HEK293 (cell line): Measurements from ENCODE around the gene SUGP2.

Experiments
- CTCF ChIA-PET: fragments of 350-600 bp; formaldehyde crosslinking; extraction: SDS; loops from one replicate; lab custom pipeline; 2021; ENCODE audit warnings: antibody characterized with exemption; lab: Yijun Ruan, JAX
- POLR2A ChIA-PET: fragments of 300-600 bp; formaldehyde crosslinking; extraction: SDS; loops from one replicate; lab custom pipeline; 2020; ENCODE audit warnings: antibody characterized with exemption, inconsistent platforms; lab: Yijun Ruan, JAX
- H3K27ac ChIP-seq: fragments of 200-500 bp; sonication (Bioruptor generic); 2 replicates; pipeline ENCODE4 v1.5.1; 2014; ENCODE audit warnings: low read depth, low read length, control low read depth, inconsistent platforms; ENCODE audit errors: extremely low read depth
- H3K36me3 ChIP-seq, 2 experiments: fragments of 200-500 bp in 1 of 2; sonication (Bioruptor generic) in 1 of 2; 1 replicate in 1 of 2; 2 replicates in 1 of 2; pipeline ENCODE4 v1.5.1; 2014 to 2017; ENCODE audit warnings: inconsistent platforms in 2 of 2, low read length in 2 of 2; ENCODE audit not compliant: control insufficient read depth in 2 of 2, insufficient read depth in 1 of 2
- H3K4me1 ChIP-seq: fragments of 200-500 bp; sonication (Bioruptor generic); 2 replicates; pipeline ENCODE4 v1.5.1; 2014; ENCODE audit warnings: mild to moderate bottlenecking, low read length, inconsistent platforms; ENCODE audit not compliant: control insufficient read depth, insufficient read depth
- H3K4me3 ChIP-seq: 2 replicates; pipeline ENCODE4 v1.5.1; 2011; ENCODE audit warnings: low read depth, mild to moderate bottlenecking, control low read depth, low read length, moderate library complexity
- H3K9me3 ChIP-seq: fragments of 200-500 bp; sonication (Bioruptor generic); 2 replicates; pipeline ENCODE4 v1.5.1; 2014; ENCODE audit warnings: low read depth, low read length, inconsistent platforms; ENCODE audit not compliant: control insufficient read depth, insufficient read depth
- GLIS1 ChIP-seq: fragments of 450-650 bp; formaldehyde crosslinking; IDR thresholded peaks from 2 replicates; pipeline ENCODE4 v1.5.1; 2016; ENCODE audit warnings: missing biosample characterization, missing genetic modification characterization
- KLF10 ChIP-seq: fragments of 450-650 bp; IDR thresholded peaks from 2 replicates; pipeline ENCODE4 v1.5.1; 2018; ENCODE audit warnings: missing biosample characterization, mild to moderate bottlenecking, missing genetic modification characterization
- PRDM1 ChIP-seq: fragments of 450-650 bp; formaldehyde crosslinking; IDR thresholded peaks from 2 replicates; pipeline ENCODE4; 2016; ENCODE audit warnings: missing biosample characterization, missing genetic modification characterization
- PRDM10 ChIP-seq: fragments of 450-650 bp; formaldehyde crosslinking; IDR thresholded peaks from 2 replicates; pipeline ENCODE4 v1.5.1; 2016; ENCODE audit warnings: missing biosample characterization, missing genetic modification characterization
- WT1 ChIP-seq: fragments of 450-650 bp; formaldehyde crosslinking; IDR thresholded peaks from 2 replicates; pipeline ENCODE4 v1.5.1; 2016; ENCODE audit warnings: missing biosample characterization, missing genetic modification characterization
- ZBTB17 ChIP-seq: fragments of 450-650 bp; formaldehyde crosslinking; IDR thresholded peaks from 2 replicates; pipeline ENCODE4 v1.5.1; 2016; ENCODE audit warnings: missing biosample characterization, missing genetic modification characterization
- ZBTB20 ChIP-seq: fragments of 450-650 bp; formaldehyde crosslinking; IDR thresholded peaks from 2 replicates; pipeline ENCODE4 v1.5.1; 2016; ENCODE audit warnings: missing biosample characterization, missing genetic modification characterization
- ZNF174 ChIP-seq: fragments of 450-650 bp; formaldehyde crosslinking; IDR thresholded peaks from 2 replicates; pipeline ENCODE4 v1.5.0; 2017; ENCODE audit warnings: missing biosample characterization, mild to moderate bottlenecking, missing genetic modification characterization
- ZNF24 ChIP-seq: fragments of 450-650 bp; formaldehyde crosslinking; IDR thresholded peaks from 2 replicates; pipeline ENCODE4 v1.5.1; 2016; ENCODE audit warnings: missing biosample characterization, missing genetic modification characterization
- ZNF292 ChIP-seq: fragments of 450-650 bp; formaldehyde crosslinking; IDR thresholded peaks from 2 replicates; pipeline ENCODE4 v1.5.1; 2016; ENCODE audit warnings: low read depth, missing biosample characterization, missing genetic modification characterization, borderline replicate concordance
- ZNF335 ChIP-seq: fragments of 450-650 bp; formaldehyde crosslinking; conservative IDR thresholded peaks from 2 replicates; pipeline ENCODE4 v1.5.1; 2016; ENCODE audit warnings: missing biosample characterization, missing genetic modification characterization
- ZNF341 ChIP-seq: fragments of 450-650 bp; formaldehyde crosslinking; IDR thresholded peaks from 2 replicates; pipeline ENCODE4; 2016; ENCODE audit warnings: low read depth, missing biosample characterization, missing genetic modification characterization
- ZNF48 ChIP-seq: fragments of 450-650 bp; formaldehyde crosslinking; IDR thresholded peaks from 2 replicates; pipeline ENCODE4 v1.5.1; 2016; ENCODE audit warnings: missing biosample characterization, missing genetic modification characterization
- ZNF596 ChIP-seq: fragments of 450-650 bp; IDR thresholded peaks from 2 replicates; pipeline ENCODE4 v1.5.0; 2018; ENCODE audit warnings: missing biosample characterization, mild to moderate bottlenecking, missing genetic modification characterization, moderate library complexity
- ZNF621 ChIP-seq: fragments of 450-650 bp; formaldehyde crosslinking; IDR thresholded peaks from 2 replicates; pipeline ENCODE4 v1.5.1; 2017; ENCODE audit warnings: missing biosample characterization, missing genetic modification characterization
- ZNF658 ChIP-seq: fragments of 450-650 bp; formaldehyde crosslinking; IDR thresholded peaks from 2 replicates; pipeline ENCODE4; 2016; ENCODE audit warnings: missing biosample characterization, missing genetic modification characterization
- ZNF677 ChIP-seq: fragments of 450-650 bp; IDR thresholded peaks from 2 replicates; pipeline ENCODE4 v1.5.0; 2018; ENCODE audit warnings: missing biosample characterization, mild to moderate bottlenecking, missing genetic modification characterization, moderate library complexity
- ZNF843 ChIP-seq: fragments of 450-650 bp; formaldehyde crosslinking; IDR thresholded peaks from 2 replicates; pipeline ENCODE4 v1.5.1; 2016; ENCODE audit warnings: missing biosample characterization, missing genetic modification characterization

Gene SUGP2

DNA sequence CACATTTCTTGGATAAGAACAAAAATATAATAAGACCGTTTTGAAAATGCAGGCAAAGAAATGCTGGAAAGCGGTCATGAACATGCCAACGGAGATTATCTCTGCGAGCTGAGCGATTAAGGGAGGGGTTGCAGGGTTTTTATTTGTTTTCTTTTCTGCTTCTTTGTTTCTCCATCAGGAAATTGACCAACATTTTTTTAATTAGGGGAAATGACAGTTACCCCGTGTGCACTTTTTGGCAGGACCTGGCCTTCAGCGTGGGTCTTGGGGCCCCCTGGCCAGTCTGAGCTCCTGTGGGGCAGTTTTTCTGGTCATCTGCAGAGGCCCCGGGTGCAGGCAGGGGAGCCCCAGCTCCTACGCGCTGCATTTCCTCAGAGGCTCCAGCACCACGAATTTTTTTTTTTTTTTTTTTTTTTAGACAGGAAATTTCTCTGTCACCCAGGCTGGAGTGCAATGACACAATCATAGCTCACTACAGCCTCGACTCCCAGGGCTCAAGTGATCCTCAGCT lies 61.0 kb downstream of the SUGP2 start:
- CTCF ChIA-PET = no interaction called here
- TF ChIP-seq ZNF292 (tag by site-specific recombination) = no peak
- peak; percentile 82 for TF ChIP-seq GLIS1 (tag by site-specific recombination)
- peak; percentile 30; the same call in 1 of the 2 replicates for TF ChIP-seq ZNF335
- no peak for TF ChIP-seq ZNF621 (tag by site-specific recombination)
- no peaks in the 10 kb centered on the region for H3K9me3 ChIP-seq
- no peak overlapping the region for H3K4me3 ChIP-seq
- H3K27ac ChIP-seq = no peak overlapping the region
- POLR2A ChIA-PET = interaction anchor here (0.5 to 0.6 kb wide), 3 partner anchors 141 to 386 kb away, joined by 3 to 5 read pairs (median 3); partner anchors contain the start of gene UPF1
- no peaks in the 10 kb centered on the region for H3K36me3 ChIP-seq
- H3K4me1 ChIP-seq = peaks cover 5% of the 10 kb centered on the region; the same call in 1 of the 2 replicates

- POLR2A ChIA-PET = no interaction called here
- Histone ChIP-seq H3K9me3 (no peaks in the 10 kb centered on the region), H3K36me3 (no peaks in the 10 kb centered on the region), H3K27ac (no peak overlapping the region), H3K4me3 (no peak overlapping the region), H3K4me1 (peaks cover 5% of the 10 kb centered on the region; the same call in 1 of the 2 replicates)
- TF ChIP-seq PRDM10 (tag by site-specific recombination) (peak; percentile 70), ZBTB20 (tag by site-specific recombination) (no peak), ZBTB17 (peak; percentile 39)
- CTCF ChIA-PET = no interaction called here
These were observed 63.2 kb downstream of the SUGP2 start for GRCh38 chr19:18969931-18970659.

- ChIA-PET CTCF (interaction anchor here (1.2 kb wide), 1 partner anchor 19 kb away, joined by 6 read pairs; no protein-coding TSS in a partner anchor), POLR2A (interaction anchor here (0.6 kb wide), 1 partner anchor 31 kb away, joined by 3 read pairs; no protein-coding TSS in a partner anchor)
- peaks cover 5% of the 10 kb centered on the region; the same call in 1 of the 2 replicates for H3K4me1 ChIP-seq
- H3K36me3 ChIP-seq = no peaks in the 10 kb centered on the region
- TF ChIP-seq ZNF677 (tag by site-specific recombination) (no peak), WT1 (tag by site-specific recombination) (0 out of 2 replicates have a peak, but pooled peaks have one; percentile 29)
- no peak overlapping the region for H3K27ac ChIP-seq
- no peak overlapping the region for H3K4me3 ChIP-seq
- H3K9me3 ChIP-seq = no peaks in the 10 kb centered on the region
These were observed 65.8 kb downstream of the SUGP2 start for GRCh38 chr19:18967358-18968146.

DNA sequence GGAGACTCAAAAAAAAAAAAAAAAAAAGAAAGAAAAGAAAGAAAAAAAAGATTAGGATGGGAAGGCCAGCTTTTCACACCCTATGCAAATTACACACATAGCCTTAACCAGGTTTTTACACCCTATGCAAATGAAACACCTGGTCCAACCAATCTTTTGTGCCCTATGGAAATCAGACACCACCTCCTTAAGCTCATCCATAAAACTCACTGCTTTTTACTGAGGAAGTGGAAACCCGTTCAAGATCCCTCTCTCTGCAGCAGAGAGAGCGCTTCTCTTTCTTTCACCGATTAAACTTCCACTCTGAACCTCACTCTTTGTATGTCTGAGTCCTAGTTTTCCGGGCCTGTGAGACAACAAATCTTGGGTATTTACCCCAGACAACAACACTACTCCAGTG lies 67.0 kb downstream of the SUGP2 start:
- H3K27ac ChIP-seq = no peak overlapping the region
- no peaks in the 10 kb centered on the region for H3K36me3 ChIP-seq
- ChIA-PET POLR2A (interaction anchor here (1.2 kb wide), 1 partner anchor 21 kb away, joined by 4 read pairs; no protein-coding TSS in a partner anchor), CTCF (interaction anchor here (0.5 to 1.6 kb wide), 3 partner anchors 26 to 1235 kb away, joined by 3 to 5 read pairs (median 3); no protein-coding TSS in a partner anchor)
- H3K4me3 ChIP-seq = no peak overlapping the region
- no peaks in the 10 kb centered on the region for H3K9me3 ChIP-seq
- H3K4me1 ChIP-seq = no peaks in the 10 kb centered on the region
- TF ChIP-seq ZNF843 = no peak
- peak; percentile 68 for TF ChIP-seq PRDM10 (tag by site-specific recombination)
- TF ChIP-seq ZNF341 (tag by site-specific recombination) = no peak
- TF ChIP-seq ZNF174 (tag by site-specific recombination) = no peak
- no peak for TF ChIP-seq ZNF658 (tag by site-specific recombination)
- TF ChIP-seq ZNF24 (tag by site-specific recombination) = no peak
- 0 out of 2 replicates have a peak, but pooled peaks have one; percentile 25 for TF ChIP-seq PRDM1 (tag by site-specific recombination)
- no peak for TF ChIP-seq ZNF48 (tag by site-specific recombination)
- TF ChIP-seq KLF10 (tag by site-specific recombination) = no peak
- 0 out of 2 replicates have a peak, but pooled peaks have one; percentile 9 for TF ChIP-seq ZNF596
